Hematopoietic multipotent progenitor cell treated with erythropoietin and hydrocortisone succinate and interleukin-3 and kit ligand, for 4 days (in vitro differentiated cells): Measurements from ENCODE around the gene ECHS1.
"Not testable (repeated sequence)": the region's sequence is repeated elsewhere in the genome, so short reads cannot be mapped to it uniquely, and the experiment has no call there.

ENCODE experiments used
- DNase-seq: peaks from one replicate; pipeline ENCODE4 v3.0.0-alpha.2; 2015

The ECHS1 gene

GRCh38 chr10:133373174-133374090 is at the start of gene ECHS1:
TSS of gene ECHS1 (minus strand) at chr10:133373354. CDS start at chr10:133373333, 21 bp downstream.
- DNase-seq: peak; percentile 98

GRCh38 chr10:133422223-133422806 is 49.2 kb upstream of the ECHS1 start:
- no peak for DNase-seq

GRCh38 chr10:133421336-133422222 is 48.4 kb upstream of the ECHS1 start:
- DNase-seq: no peak

DNA sequence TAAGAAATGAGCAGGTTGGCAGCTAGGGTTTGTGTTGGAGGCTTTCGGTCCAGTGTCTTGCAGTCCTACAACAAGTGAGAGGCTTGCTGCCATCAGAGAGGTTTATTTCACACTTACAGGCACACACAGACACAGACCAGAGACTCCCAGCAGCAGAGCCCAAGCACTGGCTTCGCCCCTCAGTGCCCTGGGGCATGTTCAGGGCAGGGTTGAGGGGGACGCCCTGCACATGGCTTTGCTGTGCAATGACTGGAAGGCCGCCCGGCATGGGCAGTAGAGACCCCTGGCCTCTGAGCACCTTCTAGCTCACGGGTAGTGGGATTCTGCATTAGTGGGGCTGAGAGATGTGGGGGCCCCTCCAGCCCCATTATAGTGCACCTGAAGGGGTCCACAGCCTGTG is 47.4 kb upstream of the ECHS1 start:
- DNase-seq: no peak

DNA sequence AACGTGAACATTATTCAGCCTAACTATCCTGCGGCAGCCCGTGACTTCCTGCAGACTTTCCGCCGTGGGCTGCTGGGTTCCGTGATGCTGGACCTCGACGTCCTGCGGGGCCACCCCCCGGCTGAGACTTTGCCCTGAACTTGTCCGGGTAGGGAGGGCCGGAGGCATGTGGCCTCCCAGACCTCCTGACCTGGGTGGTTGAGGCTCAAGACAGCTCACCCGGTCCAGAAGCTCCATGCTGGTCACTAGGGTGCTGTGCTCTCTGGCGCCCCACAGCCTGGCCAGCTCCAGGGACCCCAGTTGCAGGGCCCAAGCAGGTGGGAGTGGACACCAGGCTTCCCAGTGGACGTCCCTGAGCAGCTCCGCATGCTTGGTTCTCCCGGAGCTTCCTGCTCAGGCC is 46.9 kb upstream of the ECHS1 start:
- DNase-seq: no peak

GRCh38 chr10:133419211-133419950 is 46.2 kb upstream of the ECHS1 start:
- DNase-seq: no peak

DNA sequence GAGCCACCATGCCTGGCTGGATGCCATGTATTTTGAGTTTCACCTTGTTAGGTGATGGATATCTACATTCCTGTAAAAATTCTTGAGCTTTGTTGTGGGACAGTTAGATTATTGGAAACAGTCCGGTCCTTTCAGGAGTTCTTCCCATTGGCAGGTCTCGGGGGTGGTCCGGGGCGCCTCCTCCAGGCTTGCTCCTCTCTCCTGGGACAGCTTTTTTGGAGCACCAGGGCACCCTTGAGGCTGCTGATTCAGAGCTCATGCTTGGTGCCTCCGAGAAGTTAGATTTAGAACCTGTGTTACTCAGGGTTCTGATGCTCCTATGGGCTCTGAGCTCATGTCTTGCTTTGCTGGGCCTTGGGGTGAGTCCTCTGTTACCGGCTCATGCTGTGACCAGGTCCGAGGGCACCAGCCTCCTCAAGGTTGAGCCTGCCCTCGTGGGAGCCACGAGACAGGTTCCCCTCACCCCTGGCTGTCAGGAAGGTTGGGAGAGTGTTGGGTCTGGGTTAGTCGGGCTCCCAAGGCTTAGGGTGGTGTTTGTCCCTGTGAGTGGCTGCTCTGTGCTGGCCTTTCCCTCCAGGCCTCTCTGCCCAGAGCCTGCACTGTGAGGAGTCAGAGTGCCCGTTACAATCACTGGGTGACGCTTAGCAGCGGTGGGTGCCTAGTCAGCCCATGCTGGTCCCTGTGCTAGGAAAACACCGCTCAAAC is 45.3 kb upstream of the ECHS1 start:
- DNase-seq: no peak

DNA sequence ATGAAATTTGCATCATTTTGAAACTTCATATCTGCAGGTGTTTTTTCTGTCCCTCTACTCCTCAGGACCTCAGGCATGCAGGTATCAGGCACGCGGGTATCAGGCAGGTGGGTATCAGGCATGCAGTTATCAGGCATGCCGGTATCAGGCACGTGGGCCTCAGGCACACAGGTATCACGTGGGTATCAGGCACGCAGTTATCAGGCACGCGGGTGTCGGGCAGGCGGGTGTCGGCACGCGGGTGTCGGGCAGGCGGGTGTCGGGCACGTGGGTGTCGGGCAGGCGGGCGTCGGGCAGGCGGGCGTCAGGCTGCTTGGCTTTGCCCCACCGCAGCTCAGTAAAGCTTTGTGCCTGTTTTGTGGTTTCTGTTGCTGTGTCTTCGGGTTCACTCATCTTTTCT is 42.6 kb upstream of the ECHS1 start:
- no peak for DNase-seq

DNA sequence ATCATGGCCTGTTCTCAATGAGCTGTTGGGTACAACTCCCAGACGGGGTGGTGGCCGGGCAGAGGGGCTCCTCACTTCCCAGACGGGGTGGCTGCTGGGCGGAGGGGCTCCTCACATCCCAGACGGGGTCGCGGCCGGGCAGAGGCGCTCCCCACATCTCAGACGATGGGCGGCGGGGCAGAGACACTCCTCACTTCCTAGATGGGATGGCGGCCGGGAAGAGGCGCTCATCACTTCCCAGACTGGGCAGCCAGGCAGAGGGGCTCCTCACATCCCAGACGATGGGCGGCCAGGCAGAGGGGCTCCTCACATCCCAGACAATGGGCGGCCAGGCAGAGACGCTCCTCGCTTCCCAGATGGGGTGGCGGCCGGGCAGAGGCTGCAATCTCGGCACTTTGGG is 41.2 kb upstream of the ECHS1 start:
- not testable (repeated sequence) for DNase-seq

GRCh38 chr10:133412381-133412711 is 39.2 kb upstream of the ECHS1 start:
- no peak for DNase-seq

GRCh38 chr10:133411523-133412380 is 38.6 kb upstream of the ECHS1 start:
- DNase-seq: no peak

GRCh38 chr10:133405844-133406527 is 32.8 kb upstream of the ECHS1 start:
- no peak for DNase-seq

- DNase-seq: no peak
These were observed 32.1 kb upstream of the ECHS1 start for GRCh38 chr10:133405272-133405671.

DNA sequence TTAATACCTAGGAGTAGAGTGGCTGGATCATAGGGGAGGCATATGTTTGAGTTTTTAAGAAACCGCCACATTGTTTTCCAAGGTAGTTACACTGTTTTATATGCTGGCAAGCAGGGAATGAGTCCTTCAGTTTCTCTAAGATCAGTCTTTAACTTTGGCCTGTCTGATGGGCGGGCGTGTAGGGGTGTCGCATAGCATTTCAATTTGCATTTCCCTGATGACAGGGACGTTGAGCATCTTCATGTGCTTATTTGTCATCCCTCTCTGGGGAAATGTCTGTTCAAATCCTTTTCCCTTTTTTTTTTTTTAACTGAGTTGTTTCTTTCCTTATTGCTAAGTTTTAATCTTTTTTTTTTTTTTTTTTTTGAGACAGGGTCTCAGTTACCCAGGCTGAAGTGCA is 30.6 kb upstream of the ECHS1 start:
- no peak for DNase-seq

GRCh38 chr10:133403359-133403758 is 30.2 kb upstream of the ECHS1 start:
- no peak for DNase-seq

DNA sequence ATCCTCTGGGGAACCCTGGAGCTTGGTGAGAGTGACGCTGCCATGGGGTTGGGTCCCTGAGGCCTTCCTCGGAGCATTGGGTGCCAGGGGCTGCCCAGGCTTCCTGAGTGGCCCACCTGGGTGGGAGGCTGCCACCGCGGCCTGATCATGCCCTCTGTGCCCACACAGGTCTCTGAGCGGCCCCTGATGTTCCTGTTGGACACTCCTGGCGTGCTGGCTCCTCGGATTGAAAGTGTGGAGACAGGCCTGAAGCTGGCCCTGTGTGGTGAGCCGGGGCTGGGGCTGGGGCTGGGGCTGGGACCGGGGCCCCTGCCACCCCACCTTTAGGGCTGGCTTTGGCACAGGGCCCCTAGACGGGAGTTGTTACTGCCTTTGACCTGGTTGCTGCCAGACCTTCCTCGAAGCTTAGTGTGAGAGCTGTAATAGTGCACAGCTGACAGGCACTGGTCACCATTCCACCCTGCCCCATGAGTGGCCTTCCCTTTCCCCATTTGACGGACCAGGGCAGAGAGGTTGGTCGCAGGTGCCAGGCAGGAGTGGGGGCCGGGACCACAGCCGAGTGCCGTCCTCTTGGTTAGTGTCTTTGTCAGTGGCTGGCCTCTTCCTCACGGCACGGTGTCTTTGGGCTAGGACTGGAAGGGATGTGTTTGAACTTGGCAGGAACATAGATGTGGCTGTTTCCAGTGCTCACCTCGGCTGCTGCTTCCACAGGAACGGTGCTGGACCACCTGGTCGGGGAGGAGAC is 29.0 kb upstream of the ECHS1 start:
- no peak for DNase-seq

DNA sequence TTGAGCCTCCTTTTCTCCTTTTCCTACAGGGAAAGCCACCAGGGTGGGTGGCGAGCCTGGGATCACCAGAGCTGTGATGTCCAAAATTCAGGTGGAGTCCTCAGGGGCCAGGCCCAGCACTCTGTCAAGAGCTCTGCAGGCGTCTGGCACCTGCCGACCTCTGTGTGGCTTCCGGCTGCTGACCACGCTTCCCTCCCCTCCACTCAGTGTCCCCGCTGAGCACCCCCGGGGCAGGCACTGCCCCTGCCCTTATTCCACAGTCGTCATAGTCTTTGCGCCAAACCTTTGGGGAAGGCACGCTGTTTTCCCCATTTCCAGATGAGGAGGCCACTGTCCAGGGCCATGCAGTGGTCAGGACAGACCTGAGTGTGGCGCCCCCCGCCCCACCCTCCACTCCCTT is 28.3 kb upstream of the ECHS1 start:
- no peak for DNase-seq

DNA sequence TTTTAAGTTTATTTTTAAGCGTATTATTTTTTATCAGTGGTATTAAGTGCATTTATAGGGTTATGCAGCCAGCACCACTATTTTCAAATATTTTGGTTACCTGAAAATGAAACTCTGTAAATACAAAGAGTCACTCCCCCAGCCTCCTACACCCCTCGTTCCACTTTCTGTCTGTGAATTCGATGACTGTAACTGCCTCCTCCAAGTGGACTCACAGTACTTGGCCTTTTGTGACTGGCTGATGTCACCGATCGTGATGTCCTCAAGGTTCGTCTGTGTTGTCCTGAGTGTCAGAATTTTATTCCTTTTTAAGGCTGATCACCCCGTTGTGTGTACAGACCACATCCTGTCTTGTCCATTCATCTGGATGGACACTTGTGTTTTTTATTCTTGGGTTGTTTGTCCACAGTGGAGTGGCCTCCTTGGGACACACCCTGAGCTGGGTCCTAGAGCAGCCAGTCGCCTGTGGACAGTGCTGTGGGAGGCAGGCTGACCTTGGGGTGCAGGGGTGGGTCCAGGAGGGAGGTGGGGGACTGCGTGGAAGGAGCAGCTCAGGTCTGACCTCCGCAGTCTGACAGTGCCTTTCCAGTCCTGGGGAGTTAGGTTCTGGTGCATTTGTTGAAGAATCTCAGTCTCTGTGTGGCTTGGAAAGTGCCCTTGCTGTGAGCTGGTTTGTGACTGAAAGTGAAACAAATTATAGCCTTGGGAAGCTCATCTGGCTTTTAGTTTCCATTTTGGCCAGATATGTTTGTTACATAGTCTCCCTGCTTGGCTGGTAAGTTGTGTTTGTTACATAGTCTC is 27.7 kb upstream of the ECHS1 start:
- DNase-seq: no peak

DNA sequence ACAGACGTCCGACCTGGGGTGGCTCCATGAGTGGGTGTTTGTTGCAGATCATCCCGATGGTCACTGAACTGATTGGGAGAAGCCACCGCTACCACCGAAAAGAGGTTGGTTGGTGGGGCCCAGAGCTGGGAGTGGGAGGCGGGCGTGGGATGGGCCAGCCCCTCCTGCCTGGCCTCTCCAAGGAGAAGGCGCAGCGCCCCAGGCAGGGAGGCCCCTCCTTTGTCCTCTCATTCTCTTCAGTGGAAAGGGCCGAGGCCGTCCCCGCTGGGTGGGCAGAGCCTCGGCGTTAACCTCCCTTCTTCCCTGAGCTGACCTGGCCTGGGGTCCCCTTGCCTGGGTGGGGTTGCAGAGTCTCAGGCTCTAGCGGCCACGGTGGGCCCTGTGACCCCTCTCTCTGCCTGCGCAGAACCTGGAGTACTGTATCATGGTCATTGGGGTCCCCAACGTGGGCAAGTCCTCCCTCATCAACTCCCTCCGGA is 26.0 kb upstream of the ECHS1 start:
- no peak for DNase-seq
